HL-60 (cell line): Measurements from ENCODE around the gene SPOCK3.
"Not testable (repeated sequence)": the region's sequence is repeated elsewhere in the genome, so short reads cannot be mapped to it uniquely, and the experiment has no call there.

Experiments used
- DNase-seq, 2 experiments: peaks; one replicate each; pipeline ENCODE4 v3.0.0-alpha.2; 2010 to 2020; ENCODE audit warnings: low read depth in 1 of 2, low spot score in 1 of 2
- H3K27ac ChIP-seq: fragments of 250-450 bp; sonication (Bioruptor Pico); replicated peaks from 2 replicates; pipeline ENCODE4 v1.5.1; 2020; ENCODE audit warnings: mild to moderate bottlenecking, moderate library complexity
- H3K27me3 ChIP-seq: fragments of 250-450 bp; sonication (Bioruptor Pico); 2 replicates; pipeline ENCODE4 v1.5.1; 2021; ENCODE audit warnings: mild to moderate bottlenecking, moderate library complexity; ENCODE audit not compliant: insufficient read depth, poor library complexity, severe bottlenecking
- H3K4me3 ChIP-seq: replicated peaks from 2 replicates; pipeline ENCODE4 v1.5.1; 2011; ENCODE audit warnings: mild to moderate bottlenecking, control low read depth, low read length; ENCODE audit not compliant: insufficient read depth
- GABPA ChIP-seq: IDR thresholded peaks from 2 replicates; pipeline ENCODE4 v1.6.1; 2012; ENCODE audit warnings: low read depth
- POLR2AphosphoS5 ChIP-seq: IDR thresholded peaks from 2 replicates; pipeline ENCODE4 v1.6.1; 2012; ENCODE audit warnings: low read depth
- SPI1 ChIP-seq: IDR thresholded peaks from 2 replicates; pipeline ENCODE4 v1.6.1; 2012; ENCODE audit warnings: low read depth, mild to moderate bottlenecking, borderline replicate concordance
- TF ChIP-seq, protein P1 (sequence below): IDR thresholded peaks from 2 replicates; pipeline ENCODE4 v1.6.1; 2012; ENCODE audit warnings: low read depth; ENCODE audit not compliant: insufficient replicate concordance
- TF ChIP-seq, protein P2 (sequence below): IDR thresholded peaks from one replicate; pipeline ENCODE4 v1.5.1; 2011; ENCODE audit warnings: low read length, control low read depth, inconsistent platforms; ENCODE audit not compliant: insufficient read depth

The SPOCK3 gene

DNA sequence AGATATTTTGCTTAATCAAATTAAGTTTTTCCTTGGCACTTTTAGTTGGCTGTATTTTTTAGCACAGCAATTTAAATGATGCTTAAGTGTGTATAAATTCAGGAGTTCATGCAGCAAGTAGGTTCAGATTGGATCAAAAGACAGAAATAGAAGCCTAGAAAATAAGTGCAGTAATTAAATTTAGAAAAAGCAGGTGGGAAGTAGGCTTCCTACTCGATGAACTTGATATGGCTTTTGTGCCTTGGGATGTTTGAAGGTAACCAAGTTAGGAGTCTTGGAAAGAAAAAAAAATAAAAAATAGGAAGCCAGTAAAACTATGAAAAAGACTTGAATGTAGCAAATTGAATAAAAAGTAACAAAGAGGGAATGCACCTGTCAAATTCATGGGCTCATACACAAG lies 372.3 kb downstream of the SPOCK3 start:
- TF ChIP-seq, protein P1, sequence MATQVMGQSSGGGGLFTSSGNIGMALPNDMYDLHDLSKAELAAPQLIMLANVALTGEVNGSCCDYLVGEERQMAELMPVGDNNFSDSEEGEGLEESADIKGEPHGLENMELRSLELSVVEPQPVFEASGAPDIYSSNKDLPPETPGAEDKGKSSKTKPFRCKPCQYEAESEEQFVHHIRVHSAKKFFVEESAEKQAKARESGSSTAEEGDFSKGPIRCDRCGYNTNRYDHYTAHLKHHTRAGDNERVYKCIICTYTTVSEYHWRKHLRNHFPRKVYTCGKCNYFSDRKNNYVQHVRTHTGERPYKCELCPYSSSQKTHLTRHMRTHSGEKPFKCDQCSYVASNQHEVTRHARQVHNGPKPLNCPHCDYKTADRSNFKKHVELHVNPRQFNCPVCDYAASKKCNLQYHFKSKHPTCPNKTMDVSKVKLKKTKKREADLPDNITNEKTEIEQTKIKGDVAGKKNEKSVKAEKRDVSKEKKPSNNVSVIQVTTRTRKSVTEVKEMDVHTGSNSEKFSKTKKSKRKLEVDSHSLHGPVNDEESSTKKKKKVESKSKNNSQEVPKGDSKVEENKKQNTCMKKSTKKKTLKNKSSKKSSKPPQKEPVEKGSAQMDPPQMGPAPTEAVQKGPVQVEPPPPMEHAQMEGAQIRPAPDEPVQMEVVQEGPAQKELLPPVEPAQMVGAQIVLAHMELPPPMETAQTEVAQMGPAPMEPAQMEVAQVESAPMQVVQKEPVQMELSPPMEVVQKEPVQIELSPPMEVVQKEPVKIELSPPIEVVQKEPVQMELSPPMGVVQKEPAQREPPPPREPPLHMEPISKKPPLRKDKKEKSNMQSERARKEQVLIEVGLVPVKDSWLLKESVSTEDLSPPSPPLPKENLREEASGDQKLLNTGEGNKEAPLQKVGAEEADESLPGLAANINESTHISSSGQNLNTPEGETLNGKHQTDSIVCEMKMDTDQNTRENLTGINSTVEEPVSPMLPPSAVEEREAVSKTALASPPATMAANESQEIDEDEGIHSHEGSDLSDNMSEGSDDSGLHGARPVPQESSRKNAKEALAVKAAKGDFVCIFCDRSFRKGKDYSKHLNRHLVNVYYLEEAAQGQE: no peak
- TF ChIP-seq, protein P2, sequence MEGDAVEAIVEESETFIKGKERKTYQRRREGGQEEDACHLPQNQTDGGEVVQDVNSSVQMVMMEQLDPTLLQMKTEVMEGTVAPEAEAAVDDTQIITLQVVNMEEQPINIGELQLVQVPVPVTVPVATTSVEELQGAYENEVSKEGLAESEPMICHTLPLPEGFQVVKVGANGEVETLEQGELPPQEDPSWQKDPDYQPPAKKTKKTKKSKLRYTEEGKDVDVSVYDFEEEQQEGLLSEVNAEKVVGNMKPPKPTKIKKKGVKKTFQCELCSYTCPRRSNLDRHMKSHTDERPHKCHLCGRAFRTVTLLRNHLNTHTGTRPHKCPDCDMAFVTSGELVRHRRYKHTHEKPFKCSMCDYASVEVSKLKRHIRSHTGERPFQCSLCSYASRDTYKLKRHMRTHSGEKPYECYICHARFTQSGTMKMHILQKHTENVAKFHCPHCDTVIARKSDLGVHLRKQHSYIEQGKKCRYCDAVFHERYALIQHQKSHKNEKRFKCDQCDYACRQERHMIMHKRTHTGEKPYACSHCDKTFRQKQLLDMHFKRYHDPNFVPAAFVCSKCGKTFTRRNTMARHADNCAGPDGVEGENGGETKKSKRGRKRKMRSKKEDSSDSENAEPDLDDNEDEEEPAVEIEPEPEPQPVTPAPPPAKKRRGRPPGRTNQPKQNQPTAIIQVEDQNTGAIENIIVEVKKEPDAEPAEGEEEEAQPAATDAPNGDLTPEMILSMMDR: no peak
- TF ChIP-seq GABPA: no peak
- no peak for TF ChIP-seq SPI1
- no peak for TF ChIP-seq POLR2AphosphoS5
- Histone ChIP-seq H3K4me3 (no peak overlapping the region), H3K27ac (no peak overlapping the region), H3K27me3 (no peaks in the 10 kb centered on the region)
- DNase-seq: no peak

DNA sequence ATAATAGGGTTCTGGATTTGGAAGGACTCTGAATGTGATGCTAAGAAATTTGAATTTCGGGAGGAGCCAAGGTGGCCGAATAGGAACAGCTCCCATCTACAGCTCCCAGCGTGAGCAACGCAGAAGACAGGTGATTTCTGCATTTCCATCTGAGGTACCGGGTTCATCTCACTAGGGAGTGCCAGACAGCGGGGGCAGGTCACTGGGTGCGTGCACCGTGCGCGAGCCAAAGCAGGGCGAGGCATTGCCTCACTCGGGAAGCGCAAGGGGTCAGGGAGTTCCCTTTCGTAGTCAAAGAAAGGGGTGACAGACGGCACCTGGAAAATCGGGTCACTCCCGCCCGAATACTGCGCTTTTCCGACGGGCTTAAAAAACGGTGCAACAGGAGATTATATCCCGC lies 383.9 kb downstream of the SPOCK3 start:
- H3K27me3 ChIP-seq, DNase-seq, H3K4me3 ChIP-seq, H3K27ac ChIP-seq: not testable (repeated sequence)

DNA sequence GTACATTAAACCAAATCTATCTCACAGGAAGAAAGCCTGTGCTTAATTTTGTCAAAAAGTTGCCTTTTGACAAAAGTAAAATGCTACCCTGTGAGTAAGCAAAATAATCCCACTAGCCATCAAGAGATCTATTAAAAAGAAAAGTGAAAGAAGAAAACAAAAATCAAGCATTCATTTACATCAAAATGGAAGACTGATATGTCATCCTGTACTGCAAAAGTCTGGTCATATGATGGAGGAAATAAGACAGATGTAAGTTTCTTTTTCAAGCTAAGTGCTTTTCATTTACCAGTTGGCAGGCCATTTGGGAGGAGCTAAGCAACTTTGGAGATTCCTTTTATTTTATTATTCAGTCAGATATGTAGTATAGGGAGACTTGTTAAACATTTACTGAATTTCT lies 387.4 kb downstream of the SPOCK3 start:
- H3K27me3 ChIP-seq: no peaks in the 10 kb centered on the region
- TF ChIP-seq, protein P1: no peak
- TF ChIP-seq SPI1 (no peak), POLR2AphosphoS5 (no peak), GABPA (no peak)
- TF ChIP-seq, protein P2: no peak
- no peak for DNase-seq
- H3K27ac ChIP-seq: no peak overlapping the region
- H3K4me3 ChIP-seq: no peak overlapping the region

DNA sequence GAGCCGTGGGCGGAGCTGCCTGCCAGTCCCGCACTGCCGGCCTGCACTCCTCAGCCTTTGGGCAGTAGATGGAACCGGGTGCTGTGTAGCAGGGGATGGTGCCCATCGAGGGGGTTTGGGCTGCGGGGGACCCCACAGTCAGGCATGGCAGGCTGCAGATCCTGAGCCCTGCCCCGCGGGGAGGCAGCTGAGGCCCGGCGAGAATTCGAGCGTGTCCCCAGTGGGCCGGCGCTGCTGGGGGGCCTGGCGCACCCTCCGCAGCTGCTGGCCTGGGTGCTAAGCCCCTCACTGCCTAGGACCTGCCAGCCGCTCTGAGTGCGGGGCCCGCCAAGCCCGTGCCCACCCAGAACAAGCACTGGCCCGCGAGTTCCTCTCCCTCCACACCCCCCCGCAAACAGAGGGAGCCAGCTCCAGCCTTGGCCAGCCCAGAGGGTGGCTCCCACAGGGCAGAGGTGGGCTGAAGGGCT lies 391.5 kb downstream of the SPOCK3 start:
- H3K4me3 ChIP-seq: no peak overlapping the region
- no peaks in the 10 kb centered on the region for H3K27me3 ChIP-seq
- TF ChIP-seq, protein P2: no peak
- TF ChIP-seq POLR2AphosphoS5 (no peak), SPI1 (no peak), GABPA (no peak)
- TF ChIP-seq, protein P1: no peak
- DNase-seq: no peak
- H3K27ac ChIP-seq: no peak overlapping the region
